Endodermal cell (in vitro differentiated cells): Measurements from ENCODE around the gene SBNO2. TPM values are rescaled to one million over a fixed set of nuclear protein-coding genes. Genes with fewer than 3 reads are reported as not detected.
A peak's percentile ranks its signal among the peaks of the same experiment; 100 is the strongest.

Experiments
- DNase-seq: peaks from one replicate; pipeline ENCODE4 v3.0.0-alpha.2; 2017
- H3K27ac ChIP-seq: 2 replicates; pipeline ENCODE4 v1.5.1; 2013; ENCODE audit warnings: mild to moderate bottlenecking, low read depth, low read length, moderate library complexity
- H3K27me3 ChIP-seq: 2 replicates; pipeline ENCODE4 v1.6.1; 2013; ENCODE audit warnings: mild to moderate bottlenecking, low read length, moderate library complexity; ENCODE audit not compliant: insufficient read depth, control insufficient read depth, poor library complexity, severe bottlenecking
- H3K36me3 ChIP-seq: 2 replicates; pipeline ENCODE4 v1.7.0; 2013; ENCODE audit warnings: mild to moderate bottlenecking, low read length, moderate library complexity; ENCODE audit not compliant: control insufficient read depth, insufficient read depth
- H3K4me1 ChIP-seq: one replicate; pipeline ENCODE4 v1.7.0; 2013; ENCODE audit warnings: low read length; ENCODE audit not compliant: control insufficient read depth, insufficient read depth
- H3K4me3 ChIP-seq: 2 replicates; pipeline ENCODE4 v1.5.1; 2013; ENCODE audit warnings: mild to moderate bottlenecking, low read length, moderate library complexity
- H3K9ac ChIP-seq: 2 replicates; pipeline ENCODE4 v1.6.1; 2013; ENCODE audit warnings: mild to moderate bottlenecking, low read length, moderate library complexity; ENCODE audit not compliant: poor library complexity, severe bottlenecking; ENCODE audit errors: extremely low read depth
- H3K9me3 ChIP-seq: 2 replicates; pipeline ENCODE4 v1.6.1; 2013; ENCODE audit warnings: mild to moderate bottlenecking, low read length, moderate library complexity; ENCODE audit not compliant: control insufficient read depth
- H3K27ac Mint-ChIP-seq: 2 replicates; pipeline ENCODE4 v1.8.0; 2020; ENCODE audit warnings: mixed read lengths
- H3K27me3 Mint-ChIP-seq: 2 replicates; pipeline ENCODE4 v1.8.0; 2021; ENCODE audit warnings: mild to moderate bottlenecking, mixed read lengths; ENCODE audit not compliant: insufficient read depth
- H3K36me3 Mint-ChIP-seq: 2 replicates; pipeline ENCODE4 v1.8.0; 2020; ENCODE audit warnings: low read depth, mixed read lengths
- H3K4me1 Mint-ChIP-seq: 2 replicates; pipeline ENCODE4 v1.8.0; 2020; ENCODE audit warnings: mixed read lengths
- H3K4me3 Mint-ChIP-seq: 2 replicates; pipeline ENCODE4 v1.8.0; 2020; ENCODE audit warnings: mild to moderate bottlenecking, moderate library complexity, mixed read lengths
- H3K9me3 Mint-ChIP-seq: 2 replicates; pipeline ENCODE4 v1.8.0; 2020; ENCODE audit warnings: mild to moderate bottlenecking, mixed read lengths
- CTCF ChIP-seq: fragments of 200-600 bp; sonication (generic); conservative IDR thresholded peaks from 2 replicates; pipeline ENCODE4 v1.5.0; 2021; ENCODE audit warnings: antibody characterized with exemption, mild to moderate bottlenecking
- WGBS, 2 experiments: methylation state at CpG; one replicate each; pipeline versions ENCODE4 v1.1.5 to v1.1.7; 2013; ENCODE audit warnings: missing lambda C conversion rate in 2 of 2, mixed read lengths in 1 of 2; ENCODE audit not compliant: insufficient coverage in 1 of 2, insufficient read length in 1 of 2; 5-methylcytosine and 5-hydroxymethylcytosine counted together
- total RNA-seq, 2 donors: library from RNA; stranded (reverse); fragmentation: NEBNext Ultra II Directional in 1 of 2; extraction: Animal tissue kit (Norgen Biotek cat#: 25700) in 1 of 2; gene quantifications; 2 replicates in 1 of 2; 3 replicates in 1 of 2; pipeline ENCODE4 v1.2.1, GENCODE V29; 2021

The SBNO2 gene
- total RNA-seq, 2 donors from 2014 or later = 43.3 to 50.4 TPM

DNA sequence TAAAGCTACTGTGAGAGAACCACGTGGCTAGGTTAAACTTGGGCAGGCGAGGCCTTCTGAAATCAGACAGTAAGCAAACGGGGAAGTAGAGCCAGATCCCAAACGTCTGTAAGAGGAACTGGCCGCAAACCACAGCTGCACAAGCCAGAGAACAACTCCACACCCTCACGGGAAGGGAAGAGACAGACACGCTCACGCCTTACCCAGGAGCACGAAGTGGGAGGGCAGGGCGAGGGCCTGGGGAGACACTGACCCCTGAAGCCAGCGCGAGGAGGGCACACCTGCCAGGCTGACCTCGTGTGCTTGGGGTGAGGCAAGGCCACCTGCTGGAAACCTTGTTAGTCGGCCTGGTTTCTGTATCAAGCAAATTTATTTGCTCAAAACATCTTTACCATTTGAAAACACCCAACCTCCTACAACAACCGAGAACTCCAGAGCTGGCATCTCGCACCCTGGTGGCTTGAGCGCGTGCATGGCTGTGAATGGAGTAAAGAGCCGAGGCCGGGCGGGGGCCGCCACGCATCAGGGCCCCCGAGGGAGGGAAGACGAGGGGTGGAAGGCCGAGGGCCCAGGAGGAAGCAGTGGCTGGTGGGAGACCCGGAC lies 86.2 kb downstream of the SBNO2 start:
- Mint-ChIP-seq H3K36me3 (peaks cover 29% of the 10 kb centered on the region), H3K9me3 (no peaks in the 10 kb centered on the region), H3K4me1 (no peaks in the 10 kb centered on the region), H3K4me3 (no peak overlapping the region), H3K27me3 (no peaks in the 10 kb centered on the region), H3K27ac (peak overlapping the region; percentile 76)
- no peak for DNase-seq
- H3K27me3 ChIP-seq = no peaks in the 10 kb centered on the region
- H3K9ac ChIP-seq = no peak overlapping the region
- H3K4me3 ChIP-seq = no peak overlapping the region
- 88 to 94% methylated on average over 23 to 27 of the region's 27 CpGs for WGBS, 2 experiments
- H3K9me3 ChIP-seq = no peaks in the 10 kb centered on the region
- no peaks in the 10 kb centered on the region for H3K4me1 ChIP-seq
- TF ChIP-seq CTCF = no peak
- peaks cover 30% of the 10 kb centered on the region for H3K36me3 ChIP-seq
- H3K27ac ChIP-seq = no peak overlapping the region

- no peaks in the 10 kb centered on the region for H3K9me3 Mint-ChIP-seq
- H3K4me1 Mint-ChIP-seq = peaks cover 1% of the 10 kb centered on the region
- no peak overlapping the region for H3K4me3 Mint-ChIP-seq
- H3K27ac Mint-ChIP-seq = no peak overlapping the region
- Histone ChIP-seq H3K4me3 (no peak overlapping the region), H3K36me3 (peaks cover 21% of the 10 kb centered on the region), H3K4me1 (no peaks in the 10 kb centered on the region), H3K9me3 (no peaks in the 10 kb centered on the region), H3K27me3 (no peaks in the 10 kb centered on the region), H3K9ac (no peak overlapping the region), H3K27ac (no peak overlapping the region)
- H3K27me3 Mint-ChIP-seq = no peaks in the 10 kb centered on the region
- no peak for DNase-seq
- H3K36me3 Mint-ChIP-seq = peaks cover 24% of the 10 kb centered on the region
- WGBS, 2 experiments = 86 to 90% methylated on average over 16 to 21 of the region's 21 CpGs
- TF ChIP-seq CTCF = no peak
Measured at GRCh38 chr19:1086613-1087012, 87.5 kb downstream of the SBNO2 start.

DNA sequence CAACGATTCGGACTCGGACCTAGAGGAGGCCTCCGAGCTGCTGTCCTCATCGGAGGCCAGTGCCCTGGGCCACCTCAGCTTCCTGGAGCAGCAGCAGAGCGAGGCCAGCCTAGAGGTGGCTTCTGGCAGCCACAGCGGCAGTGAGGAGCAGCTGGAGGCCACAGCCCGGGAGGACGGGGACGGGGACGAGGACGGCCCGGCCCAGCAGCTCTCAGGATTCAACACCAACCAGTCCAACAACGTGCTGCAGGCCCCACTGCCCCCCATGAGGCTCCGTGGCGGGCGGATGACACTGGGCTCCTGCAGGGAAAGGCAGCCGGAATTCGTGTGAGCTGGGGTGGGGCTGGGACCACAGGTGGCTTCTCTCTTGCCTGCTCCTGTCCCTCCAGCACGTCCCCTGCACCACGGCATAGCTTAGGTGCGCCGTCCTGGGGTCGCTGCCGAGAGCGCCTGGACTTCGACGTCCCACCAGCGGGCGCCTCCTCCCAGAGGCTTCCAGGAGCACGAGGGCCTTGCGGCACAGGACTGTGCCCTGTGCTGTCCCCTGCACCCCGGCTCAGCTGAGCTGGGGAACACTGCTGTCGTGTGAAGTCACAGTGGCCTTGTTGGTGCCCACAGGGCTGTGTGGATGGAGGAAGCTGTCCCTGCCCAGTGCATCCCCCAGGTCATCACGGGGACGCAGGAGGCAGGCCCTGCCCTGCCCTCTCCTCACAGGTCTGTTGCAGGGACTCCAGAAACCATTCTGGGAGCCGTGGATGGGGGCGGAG lies 88.2 kb downstream of the SBNO2 start:
- no peaks in the 10 kb centered on the region for H3K27me3 Mint-ChIP-seq
- Histone ChIP-seq H3K9me3 (no peaks in the 10 kb centered on the region), H3K27me3 (no peaks in the 10 kb centered on the region), H3K4me3 (no peak overlapping the region), H3K36me3 (peaks cover 13% of the 10 kb centered on the region), H3K27ac (peak overlapping the region; percentile 38), H3K4me1 (no peaks in the 10 kb centered on the region), H3K9ac (no peak overlapping the region)
- WGBS, 2 experiments = 93% methylated on average over 23 to 38 of the region's 38 CpGs
- H3K36me3 Mint-ChIP-seq = peaks cover 20% of the 10 kb centered on the region
- H3K27ac Mint-ChIP-seq = no peak overlapping the region
- H3K9me3 Mint-ChIP-seq = no peaks in the 10 kb centered on the region
- peaks cover 1% of the 10 kb centered on the region for H3K4me1 Mint-ChIP-seq
- DNase-seq = no peak
- no peak for TF ChIP-seq CTCF
- H3K4me3 Mint-ChIP-seq = no peak overlapping the region
